ENCODE data around the gene ETV4. TPM values are rescaled to one million over a fixed set of nuclear protein-coding genes. Genes with fewer than 3 reads are reported as not detected.
A peak's percentile ranks its signal among the peaks of the same experiment; 100 is the strongest.
"Not testable (repeated sequence)": the region's sequence is repeated elsewhere in the genome, so short reads cannot be mapped to it uniquely, and the experiment has no call there.

The ETV4 gene
- total RNA-seq, 1 donor from 2014 or later: 3.2 TPM

GRCh38 chr17:43509440-43509839 is 36.7 kb downstream of the ETV4 start:
- DNase-seq: not testable (repeated sequence)

GRCh38 chr17:43490621-43491020 is 55.5 kb downstream of the ETV4 start:
- no peak for DNase-seq

DNA sequence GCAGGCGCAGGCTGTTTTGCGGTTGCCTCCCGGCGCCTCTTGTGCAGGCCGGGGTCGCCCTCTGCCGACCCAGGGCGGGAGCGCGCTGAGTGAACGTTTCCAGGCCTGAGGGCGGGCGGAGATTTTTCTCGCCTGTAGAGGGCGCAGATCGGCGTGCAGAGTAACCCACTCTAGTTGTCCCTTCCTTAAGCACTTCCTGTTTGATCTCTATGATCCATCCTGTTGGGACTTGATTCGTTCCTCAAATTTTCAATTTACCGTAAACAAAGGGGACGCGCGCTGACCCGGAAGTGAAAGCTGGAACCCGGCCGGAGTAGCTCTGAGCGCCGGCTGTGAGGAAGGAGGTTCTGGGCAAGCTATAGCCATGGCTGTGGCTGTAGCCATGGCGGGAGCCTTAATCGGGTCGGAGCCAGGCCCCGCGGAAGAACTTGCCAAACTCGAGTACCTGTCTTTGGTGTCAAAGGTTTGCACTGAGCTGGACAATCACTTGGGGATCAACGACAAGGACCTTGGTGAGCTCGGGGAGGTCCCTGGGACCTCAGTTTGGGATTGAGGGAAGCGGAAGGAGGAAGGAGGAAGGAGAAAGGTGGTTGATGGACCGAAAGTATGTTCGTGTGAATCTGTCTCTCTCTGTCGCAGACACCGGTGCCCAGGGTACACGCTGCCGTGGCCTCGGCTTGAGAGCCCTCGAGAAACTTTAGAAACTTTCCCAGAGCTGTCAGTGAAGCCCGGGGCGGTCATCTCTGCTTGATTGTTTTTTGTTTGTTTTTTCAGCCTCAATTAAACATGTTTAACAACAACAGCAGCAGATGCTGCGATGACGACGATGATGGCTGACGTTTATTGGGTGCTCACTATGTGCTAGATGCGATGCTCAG is 62.2 kb downstream of the ETV4 start, which contains the start of gene DHX8:
DHX8 (plus strand) TSS at position 302 of the 878 bp plus-strand sequence; CDS start at position 365, 63 bp downstream.
- DNase-seq: peak; percentile 98

DNA sequence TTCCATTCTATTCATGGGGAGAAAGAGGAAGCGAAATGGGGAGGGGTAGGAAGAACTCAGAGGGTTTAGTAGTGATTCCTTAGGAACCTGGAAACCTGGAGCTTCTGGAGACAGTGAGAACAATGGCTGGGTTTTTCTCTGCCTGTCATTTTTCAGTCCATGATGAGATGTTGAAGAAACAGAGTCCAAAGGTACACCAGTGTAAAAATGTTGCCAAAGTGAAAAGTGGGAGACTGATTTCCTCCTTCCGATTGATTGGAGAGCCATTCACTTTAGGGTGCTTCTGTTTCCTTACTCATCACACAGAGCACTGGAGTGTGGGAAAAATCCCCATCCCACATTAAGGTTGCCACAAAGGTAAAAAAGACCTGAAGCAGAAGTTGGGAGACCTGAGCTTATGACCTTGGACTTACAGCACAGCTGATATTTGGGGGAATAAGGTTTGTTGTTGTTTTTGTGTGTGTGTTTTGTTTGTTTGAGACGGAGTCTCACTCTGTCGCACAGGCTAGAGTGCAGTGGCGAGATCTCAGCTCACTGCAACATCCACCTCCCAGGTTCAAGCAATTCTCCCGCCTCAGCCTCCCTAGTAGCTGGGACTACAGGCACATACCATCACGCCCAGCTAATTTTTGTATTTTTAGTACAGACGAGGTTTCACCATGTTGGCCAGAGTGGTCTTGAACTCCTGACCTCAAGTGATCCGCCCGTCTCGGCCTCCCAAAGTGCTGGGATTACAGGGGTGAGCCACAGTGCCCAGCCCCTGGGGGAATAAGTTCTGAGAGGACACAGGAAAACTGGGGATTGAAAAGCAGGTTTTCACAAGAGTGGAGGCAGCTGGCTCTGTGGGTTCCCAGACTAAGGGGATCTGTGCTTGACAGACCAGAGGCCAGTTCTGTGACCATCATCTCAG is 63.8 kb downstream of the ETV4 start:
- no peak for DNase-seq

DNA sequence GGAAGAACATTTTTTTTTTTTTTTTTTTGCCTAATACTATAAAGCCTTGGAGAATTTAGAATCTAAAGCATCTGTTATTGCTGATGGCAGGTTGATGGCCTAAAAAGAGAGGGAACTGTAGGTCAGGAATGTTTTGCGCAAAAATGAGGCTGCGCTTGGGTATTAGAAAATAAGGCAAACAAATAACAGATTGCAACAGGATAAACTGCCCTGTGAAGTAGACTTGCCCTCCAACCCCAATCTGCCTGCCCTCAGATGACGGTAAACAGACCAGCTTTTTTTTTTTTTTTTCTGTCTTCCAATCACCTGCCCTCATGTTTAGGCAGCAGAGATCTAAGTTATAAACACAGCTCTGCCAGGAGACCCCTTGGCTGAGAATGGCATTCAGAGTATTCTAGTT is 66.2 kb downstream of the ETV4 start:
- no peak for DNase-seq

Other genes with a start within 250 kb of the ETV4 start
- 0.93 and 1.4 TPM in 2 replicates for gene ARL4D, start 147.3 kb downstream of the ETV4 start, total RNA-seq
- gene DHX8, start 62.4 kb downstream of the ETV4 start, total RNA-seq: 44.2 and 62.2 TPM in 2 replicates
- 0.05 and 1.4 TPM in 2 replicates for gene MEOX1, start 115.6 kb upstream of the ETV4 start, total RNA-seq
- 0.05 TPM in 1 of 2 replicates, not detected in the other for gene SOST, start 212.5 kb upstream of the ETV4 start, total RNA-seq
- 73.0 and 73.5 TPM in 2 replicates for gene DUSP3, start 232.6 kb upstream of the ETV4 start, total RNA-seq
- gene CFAP97D1, start 234.1 kb upstream of the ETV4 start, total RNA-seq: not detected in 2 replicates

Measured in dermis blood vessel endothelial cell (primary cell).